DOHH2 (cell line): ENCODE results near the gene MAP7D1.

Source experiments
- EZH2phosphoT487 ChIP-seq: fragments of 200-600 bp; sonication (generic); IDR thresholded peaks from 2 replicates; pipeline ENCODE4 v1.6.1; 2017; ENCODE audit warnings: borderline replicate concordance, mild to moderate bottlenecking, antibody characterized with exemption, low read length, moderate library complexity, mixed read lengths
- TF ChIP-seq, protein P1 (sequence below): fragments of 200-600 bp; sonication (generic); IDR thresholded peaks from one replicate; pipeline ENCODE4 v1.5.1; 2014; ENCODE audit warnings: antibody characterized with exemption, mild to moderate bottlenecking, low read depth, low read length; ENCODE audit not compliant: poor library complexity, severe bottlenecking

DNA sequence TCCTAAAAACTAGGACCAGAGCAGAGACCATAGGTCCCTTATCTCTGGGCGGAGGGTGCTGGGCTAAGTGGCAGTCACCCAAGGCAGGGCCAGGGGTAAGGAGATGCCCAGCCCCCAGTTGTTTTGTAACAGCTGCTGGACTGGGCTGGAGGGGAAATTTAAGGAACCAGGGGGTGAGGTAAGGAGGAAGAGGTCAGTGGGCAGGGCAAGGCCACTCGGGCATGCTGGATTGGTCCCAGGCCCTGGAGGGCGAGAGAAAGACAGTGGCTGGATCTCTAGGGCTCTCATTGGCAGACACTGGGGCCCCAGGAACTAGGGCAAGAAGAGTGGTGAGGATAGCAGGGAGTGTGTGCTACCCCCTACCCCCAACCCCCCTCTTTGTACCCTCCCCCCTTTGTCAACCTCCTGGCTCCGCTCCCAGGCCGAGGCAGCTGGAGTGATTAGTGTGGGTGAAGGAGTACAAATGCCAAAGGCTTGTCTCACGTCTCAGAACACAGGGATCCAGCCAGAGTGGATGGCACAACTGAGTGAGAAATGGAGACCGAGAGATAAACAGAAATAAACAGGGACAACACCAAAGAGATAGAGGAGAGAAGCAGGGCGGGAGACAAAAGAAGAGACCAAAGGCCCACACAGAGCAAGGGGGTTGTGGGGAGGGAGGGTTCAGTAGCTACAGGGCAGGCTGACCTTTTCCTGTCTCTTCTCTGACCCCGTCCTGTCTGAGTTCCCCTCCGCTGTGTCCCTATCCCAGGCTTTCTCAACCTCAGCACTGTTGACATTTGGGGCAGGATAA is 47.8 kb downstream of the MAP7D1 start:
- TF ChIP-seq, protein P1, sequence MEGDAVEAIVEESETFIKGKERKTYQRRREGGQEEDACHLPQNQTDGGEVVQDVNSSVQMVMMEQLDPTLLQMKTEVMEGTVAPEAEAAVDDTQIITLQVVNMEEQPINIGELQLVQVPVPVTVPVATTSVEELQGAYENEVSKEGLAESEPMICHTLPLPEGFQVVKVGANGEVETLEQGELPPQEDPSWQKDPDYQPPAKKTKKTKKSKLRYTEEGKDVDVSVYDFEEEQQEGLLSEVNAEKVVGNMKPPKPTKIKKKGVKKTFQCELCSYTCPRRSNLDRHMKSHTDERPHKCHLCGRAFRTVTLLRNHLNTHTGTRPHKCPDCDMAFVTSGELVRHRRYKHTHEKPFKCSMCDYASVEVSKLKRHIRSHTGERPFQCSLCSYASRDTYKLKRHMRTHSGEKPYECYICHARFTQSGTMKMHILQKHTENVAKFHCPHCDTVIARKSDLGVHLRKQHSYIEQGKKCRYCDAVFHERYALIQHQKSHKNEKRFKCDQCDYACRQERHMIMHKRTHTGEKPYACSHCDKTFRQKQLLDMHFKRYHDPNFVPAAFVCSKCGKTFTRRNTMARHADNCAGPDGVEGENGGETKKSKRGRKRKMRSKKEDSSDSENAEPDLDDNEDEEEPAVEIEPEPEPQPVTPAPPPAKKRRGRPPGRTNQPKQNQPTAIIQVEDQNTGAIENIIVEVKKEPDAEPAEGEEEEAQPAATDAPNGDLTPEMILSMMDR: no peak
- TF ChIP-seq EZH2phosphoT487: no peak
